GM13977 (cell line): ENCODE measurements around the gene KISS1.

Source experiments
- DNase-seq: peaks from one replicate; pipeline ENCODE4 v3.0.0; 2012; ENCODE audit warnings: low spot score
- CTCF ChIP-seq: IDR thresholded peaks from 2 replicates; pipeline ENCODE4 v1.5.1; 2012; ENCODE audit warnings: mild to moderate bottlenecking, control low read depth; ENCODE audit not compliant: insufficient read depth; ENCODE audit errors: extremely low read depth, missing control alignments
- in situ Hi-C: fragments of 300-500 bp; cut with MboI; formaldehyde crosslinking; loops from one replicate; pipeline ENCODE4 v1.12.0; 2022; ENCODE audit warnings: low sequenced_read_pairs, low pct_unique_long_range_greater_than_20kb, mixed read lengths, inconsistent platforms; ENCODE audit not compliant: unreplicated experiment

KISS1 gene

GRCh38 chr1:204172404-204173029, 23.8 kb downstream of the KISS1 start:
- TF ChIP-seq CTCF = no peak
- no peak for DNase-seq
- in situ Hi-C loops = loop anchor here (25.0 kb wide), 1 partner anchor 215 kb away; no protein-coding TSS in a partner anchor

GRCh38 chr1:204171751-204172178, 24.5 kb downstream of the KISS1 start:
- in situ Hi-C loops = loop anchor here (25.0 kb wide), 1 partner anchor 216 kb away; no protein-coding TSS in a partner anchor
- DNase-seq = no peak

GRCh38 chr1:204170494-204171155, 25.7 kb downstream of the KISS1 start:
- no peak for DNase-seq
- in situ Hi-C loops = loop anchor here (25.0 kb wide), 1 partner anchor 217 kb away; no protein-coding TSS in a partner anchor
- no peak for TF ChIP-seq CTCF

More at GRCh38 chr1:204171751-204172178, 24.5 kb downstream of the KISS1 start:
- TF ChIP-seq CTCF = no peak

- in situ Hi-C loops = loop anchor here (25.0 kb wide), 1 partner anchor 217 kb away; no protein-coding TSS in a partner anchor
- TF ChIP-seq CTCF = no peak
- DNase-seq = no peak
Observed at GRCh38 chr1:204169858-204170257, 26.4 kb downstream of the KISS1 start.

DNA sequence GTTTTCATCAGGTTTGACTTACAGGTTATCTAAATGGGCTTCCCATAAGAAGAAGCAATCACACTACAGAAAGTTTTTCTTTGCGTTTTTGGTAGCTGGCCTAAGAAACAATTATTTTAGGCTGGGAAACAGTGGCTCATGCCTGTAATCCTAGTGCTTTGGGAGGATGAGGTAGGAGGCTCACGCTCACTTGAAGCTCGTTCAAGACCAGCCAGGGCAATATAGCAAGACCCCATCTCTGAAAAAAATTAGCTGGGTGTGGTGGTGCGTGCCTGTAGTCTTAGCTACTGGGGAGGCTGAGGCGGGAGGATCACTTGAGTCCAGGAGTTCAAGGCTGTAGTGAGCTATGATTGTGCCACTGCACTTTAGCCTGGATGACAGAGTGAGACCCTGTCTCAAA, 28.6 kb downstream of the KISS1 start:
- no peak for DNase-seq
- in situ Hi-C loops = loop anchor here (25.0 kb wide), 1 partner anchor 220 kb away; no protein-coding TSS in a partner anchor
- no peak for TF ChIP-seq CTCF

GRCh38 chr1:204166219-204166618, 30.1 kb downstream of the KISS1 start, which contains the start of gene REN:
TSS of gene REN (minus strand) at chr1:204166337. CDS start at chr1:204166293, 44 bp downstream.
- DNase-seq = no peak
- in situ Hi-C loops = loop anchor here (25.0 kb wide), 1 partner anchor 221 kb away; no protein-coding TSS in a partner anchor
- no peak for TF ChIP-seq CTCF
